ENCODE measurements around the gene SPATA31E1.
"Not testable (repeated sequence)": the region's sequence is repeated elsewhere in the genome, so short reads cannot be mapped to it uniquely, and the experiment has no call there.

GRCh38 chr9:87937918-87938317, 55.2 kb downstream of the SPATA31E1 start:
- TF ChIP-seq CTCF, POLR2A (IDR thresholded peaks at IDR 0.05): not testable (repeated sequence)
